Subcutaneous adipose tissue (tissue), 4 donors: ENCODE data around the gene BNIP5. TPM values are rescaled to one million over a fixed set of nuclear protein-coding genes. Genes with fewer than 3 reads are reported as not detected.

Experiments used
- total RNA-seq, 4 donors: library from RNA; depleted of rRNA; stranded (reverse); fragments of >200 nt; gene quantifications; one replicate each; pipeline ENCODE4 v1.1.0, GENCODE V29; 2016
- TF ChIP-seq, protein P1 (sequence below): fragments of 450-650 bp; IDR thresholded peaks from one replicate; pipeline ENCODE4 v1.5.1; 2016; ENCODE audit warnings: low read depth, mild to moderate bottlenecking, control low read depth, antibody characterized with exemption, moderate library complexity

Gene BNIP5
- total RNA-seq, 4 donors from 2014 or later, result not detected

DNA sequence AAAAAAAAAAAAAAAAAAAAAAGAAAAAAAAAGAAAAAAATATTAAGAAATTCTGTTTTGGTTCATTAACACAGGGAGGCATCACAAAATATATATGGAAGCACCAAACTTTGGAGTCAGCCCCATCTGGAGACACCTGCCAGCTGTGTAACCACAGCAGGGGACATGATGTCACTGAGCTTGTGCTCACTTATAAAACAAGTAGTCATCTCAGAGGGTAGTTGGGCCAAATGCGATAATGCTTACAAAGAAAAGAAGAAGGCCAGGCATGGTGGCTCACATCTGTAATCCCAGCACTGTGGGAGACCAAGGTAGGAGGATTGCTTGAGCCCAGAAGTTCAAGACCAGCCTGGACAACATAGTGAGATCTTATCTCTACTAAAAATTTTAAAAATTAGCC, 1.1 kb upstream of the BNIP5 start:
- TF ChIP-seq, protein P1, sequence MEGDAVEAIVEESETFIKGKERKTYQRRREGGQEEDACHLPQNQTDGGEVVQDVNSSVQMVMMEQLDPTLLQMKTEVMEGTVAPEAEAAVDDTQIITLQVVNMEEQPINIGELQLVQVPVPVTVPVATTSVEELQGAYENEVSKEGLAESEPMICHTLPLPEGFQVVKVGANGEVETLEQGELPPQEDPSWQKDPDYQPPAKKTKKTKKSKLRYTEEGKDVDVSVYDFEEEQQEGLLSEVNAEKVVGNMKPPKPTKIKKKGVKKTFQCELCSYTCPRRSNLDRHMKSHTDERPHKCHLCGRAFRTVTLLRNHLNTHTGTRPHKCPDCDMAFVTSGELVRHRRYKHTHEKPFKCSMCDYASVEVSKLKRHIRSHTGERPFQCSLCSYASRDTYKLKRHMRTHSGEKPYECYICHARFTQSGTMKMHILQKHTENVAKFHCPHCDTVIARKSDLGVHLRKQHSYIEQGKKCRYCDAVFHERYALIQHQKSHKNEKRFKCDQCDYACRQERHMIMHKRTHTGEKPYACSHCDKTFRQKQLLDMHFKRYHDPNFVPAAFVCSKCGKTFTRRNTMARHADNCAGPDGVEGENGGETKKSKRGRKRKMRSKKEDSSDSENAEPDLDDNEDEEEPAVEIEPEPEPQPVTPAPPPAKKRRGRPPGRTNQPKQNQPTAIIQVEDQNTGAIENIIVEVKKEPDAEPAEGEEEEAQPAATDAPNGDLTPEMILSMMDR, result no peak

DNA sequence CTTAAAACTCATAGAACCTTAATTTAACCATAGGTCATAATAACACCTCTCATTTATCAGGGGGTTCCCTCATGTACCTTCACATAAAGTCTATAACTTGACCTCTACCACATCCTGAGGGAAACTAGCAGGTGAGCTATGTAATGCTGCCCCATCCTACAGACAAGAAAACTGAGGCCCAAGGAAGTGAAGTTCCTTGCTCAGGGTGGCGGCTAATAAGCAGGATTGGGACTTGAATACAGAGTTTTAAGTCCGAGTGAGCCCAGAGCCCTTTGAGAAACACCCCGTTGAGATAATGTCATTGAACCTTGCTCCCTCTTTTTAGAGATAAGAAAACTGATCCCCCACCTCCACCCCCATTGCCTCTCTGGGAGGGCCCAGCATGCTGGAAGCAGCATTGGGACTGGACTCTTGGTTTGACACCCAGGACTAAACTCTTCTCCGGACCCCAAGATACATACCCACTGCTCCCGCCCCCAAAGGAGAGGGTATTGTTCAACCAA, 429 bp downstream of the BNIP5 start:
- TF ChIP-seq, protein P1, result no peak

DNA sequence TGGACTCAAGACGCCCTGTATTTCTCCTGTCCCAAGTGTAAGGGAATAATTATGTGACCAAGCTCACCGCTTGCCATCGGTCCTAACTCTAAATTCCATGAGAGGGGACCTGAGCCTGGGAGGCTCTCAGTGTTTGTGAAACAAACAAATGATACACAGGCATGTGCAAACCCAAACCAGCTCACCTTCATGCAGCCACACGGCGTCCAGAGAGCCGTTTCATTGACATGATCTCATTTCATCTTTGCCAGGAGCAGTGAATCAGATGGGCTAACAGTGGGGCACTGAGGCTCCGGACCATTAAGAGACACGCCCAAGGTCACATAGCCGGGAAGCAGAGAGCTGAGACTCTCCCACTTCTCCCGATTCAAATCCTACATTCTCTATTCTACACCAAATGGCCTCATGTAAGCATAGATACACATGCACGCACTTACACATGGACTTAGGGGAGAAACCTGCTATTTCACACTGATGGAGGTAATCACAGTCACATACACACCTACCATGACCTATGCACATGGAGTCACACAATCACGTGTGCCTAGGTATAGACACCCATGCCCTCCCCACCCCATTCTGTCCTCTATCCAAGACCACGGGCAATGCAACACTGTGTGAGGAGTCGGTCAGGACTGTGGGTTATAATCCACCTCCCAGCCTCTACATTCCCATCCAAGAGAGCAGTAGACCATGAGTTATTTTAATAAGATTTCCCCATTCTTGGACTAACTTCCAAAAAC, 1.1 kb downstream of the BNIP5 start:
- TF ChIP-seq, protein P1, result no peak

DNA sequence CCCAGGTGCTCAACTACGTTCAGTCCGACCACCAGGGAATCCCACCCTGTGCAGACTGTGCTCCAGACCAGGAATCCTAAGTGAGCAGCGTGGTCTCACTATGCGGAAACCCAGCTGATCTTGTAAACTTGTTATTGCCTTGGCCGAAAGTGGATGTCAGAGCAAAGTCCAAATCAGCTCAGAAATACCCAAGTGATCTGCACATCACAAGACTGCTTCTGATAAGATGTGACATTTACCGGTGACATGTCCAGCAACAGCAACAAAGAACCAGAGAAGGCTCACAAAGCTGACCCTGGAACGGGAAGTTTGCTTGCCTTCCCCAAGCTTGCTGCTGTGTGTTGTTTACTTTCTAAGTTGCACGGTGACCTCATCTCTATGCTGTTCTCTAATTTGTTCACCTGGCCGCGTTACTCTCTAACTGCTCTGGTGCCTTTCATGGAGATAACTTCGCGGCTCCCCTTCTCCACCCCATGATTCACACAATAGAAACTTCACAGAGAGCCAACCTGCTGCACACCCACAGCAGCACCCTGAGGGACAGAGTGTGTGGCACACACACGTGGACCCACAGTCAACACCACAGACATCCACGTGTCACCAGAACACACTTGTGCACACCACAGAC, 1.7 kb downstream of the BNIP5 start:
- TF ChIP-seq, protein P1, result no peak

DNA sequence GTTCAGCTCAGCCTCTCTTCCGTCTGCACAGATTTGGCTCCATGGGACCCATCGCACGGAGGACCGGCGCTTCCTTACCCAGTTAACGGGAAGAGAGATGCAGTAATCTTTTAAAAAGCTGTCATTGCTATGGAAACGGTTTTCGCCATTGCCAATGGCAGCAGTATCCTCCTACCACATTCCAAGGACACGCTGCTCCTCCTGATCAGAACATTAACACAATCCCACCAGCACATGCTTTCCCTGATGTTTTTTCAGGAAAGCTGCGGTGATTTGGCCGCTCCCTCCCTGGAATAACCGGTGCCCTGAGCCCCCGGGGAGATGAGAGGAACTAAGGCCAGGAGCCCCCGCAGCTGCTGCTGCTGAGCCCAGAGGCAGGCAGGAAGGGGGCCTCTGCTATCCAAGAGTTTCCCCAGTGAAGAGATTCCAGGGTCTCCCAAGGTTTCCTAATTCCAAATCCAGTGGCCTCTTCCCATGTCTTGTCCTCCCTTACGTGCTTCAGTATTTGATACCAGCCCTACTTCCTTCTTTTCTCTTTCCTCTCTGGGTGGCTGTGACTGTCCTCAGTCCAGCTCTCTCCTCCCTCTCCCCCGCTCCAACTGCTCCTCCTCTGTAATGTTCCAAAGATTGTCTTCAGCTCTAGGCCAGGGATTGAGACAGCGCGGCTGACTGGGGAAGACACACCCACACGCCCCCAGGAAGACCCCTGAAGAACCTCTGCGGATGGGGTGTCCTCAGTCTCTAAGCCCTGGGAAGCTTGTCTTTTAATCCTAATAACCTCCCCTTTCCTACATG, 2.6 kb downstream of the BNIP5 start:
- TF ChIP-seq, protein P1, result no peak

DNA sequence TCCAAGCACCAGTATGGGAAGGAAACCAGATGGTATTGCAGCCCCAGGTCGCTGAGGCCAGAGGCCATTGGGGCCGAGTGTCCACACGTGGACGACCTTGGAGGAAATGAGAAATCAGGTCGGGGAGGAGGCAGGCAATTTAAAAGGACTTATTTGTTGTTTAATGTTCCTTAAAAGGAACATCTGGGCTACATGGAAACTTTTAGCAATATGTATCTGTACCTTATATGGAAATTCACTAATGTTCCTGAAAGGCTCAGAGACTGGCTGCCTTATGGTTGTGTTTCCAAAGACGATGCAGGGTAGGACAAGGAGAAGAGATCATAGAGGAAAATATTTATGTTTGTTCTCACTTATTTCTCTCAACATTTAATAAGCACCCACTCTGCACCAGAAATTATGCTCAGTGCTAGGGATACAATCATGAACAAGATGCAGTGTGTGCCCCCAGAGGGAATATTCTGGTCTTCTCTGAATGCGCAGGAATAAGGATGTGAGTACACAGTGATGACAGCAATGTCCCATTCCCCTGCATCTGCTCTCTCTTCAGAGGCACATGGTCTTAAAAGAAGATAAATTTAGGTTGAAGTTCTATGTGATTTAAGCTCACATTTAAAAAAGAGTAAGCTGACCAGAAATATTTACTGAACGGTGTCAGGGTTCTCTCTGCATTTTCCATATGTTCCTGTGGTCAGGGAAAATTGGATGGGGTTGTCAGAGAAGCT, 3.4 kb downstream of the BNIP5 start:
- TF ChIP-seq, protein P1, result no peak
